Peyer's patch (tissue), 4 donors: Measurements from ENCODE around the gene KRTCAP2.
"Not testable (repeated sequence)": the region's sequence is repeated elsewhere in the genome, so short reads cannot be mapped to it uniquely, and the experiment has no call there.

Experiments used
- POLR2A ChIP-seq, 2 donors: fragments of 450-650 bp; IDR thresholded peaks; one replicate each; pipeline ENCODE4 v1.5.1; 2017; ENCODE audit warnings: antibody characterized with exemption in 2 of 2, mild to moderate bottlenecking in 2 of 2, moderate library complexity in 2 of 2
- TF ChIP-seq, protein P1 (sequence below), 6 experiments: fragments of 450-650 bp in 4 of 6; fragments of 200-600 bp in 2 of 6; sonication (generic) in 1 of 6; IDR thresholded peaks; one replicate each; pipeline ENCODE4 v1.5.1; 2017 to 2019; ENCODE audit warnings: antibody characterized with exemption in 6 of 6, mild to moderate bottlenecking in 3 of 6, moderate library complexity in 1 of 6

DNA sequence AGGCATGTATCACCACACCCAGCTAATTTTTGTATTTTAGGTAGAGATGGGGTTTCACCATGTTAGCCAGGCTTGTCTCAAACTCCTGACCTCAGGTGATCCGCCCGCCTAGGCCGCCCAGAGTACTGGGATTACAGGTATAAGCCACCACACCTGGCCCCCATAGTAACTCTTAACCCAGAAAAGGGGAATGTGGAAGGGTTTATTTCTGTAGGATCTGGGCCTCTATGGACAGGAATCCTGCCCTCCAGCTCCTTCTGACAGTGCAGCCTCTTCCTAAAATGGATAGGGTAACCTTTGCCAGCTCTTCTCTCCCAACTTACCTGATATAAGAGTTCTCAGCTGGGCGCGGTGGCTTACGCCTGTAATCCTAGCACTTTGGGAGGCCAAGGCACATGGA, 10.5 kb downstream of the KRTCAP2 start:
- TF ChIP-seq, protein P1, sequence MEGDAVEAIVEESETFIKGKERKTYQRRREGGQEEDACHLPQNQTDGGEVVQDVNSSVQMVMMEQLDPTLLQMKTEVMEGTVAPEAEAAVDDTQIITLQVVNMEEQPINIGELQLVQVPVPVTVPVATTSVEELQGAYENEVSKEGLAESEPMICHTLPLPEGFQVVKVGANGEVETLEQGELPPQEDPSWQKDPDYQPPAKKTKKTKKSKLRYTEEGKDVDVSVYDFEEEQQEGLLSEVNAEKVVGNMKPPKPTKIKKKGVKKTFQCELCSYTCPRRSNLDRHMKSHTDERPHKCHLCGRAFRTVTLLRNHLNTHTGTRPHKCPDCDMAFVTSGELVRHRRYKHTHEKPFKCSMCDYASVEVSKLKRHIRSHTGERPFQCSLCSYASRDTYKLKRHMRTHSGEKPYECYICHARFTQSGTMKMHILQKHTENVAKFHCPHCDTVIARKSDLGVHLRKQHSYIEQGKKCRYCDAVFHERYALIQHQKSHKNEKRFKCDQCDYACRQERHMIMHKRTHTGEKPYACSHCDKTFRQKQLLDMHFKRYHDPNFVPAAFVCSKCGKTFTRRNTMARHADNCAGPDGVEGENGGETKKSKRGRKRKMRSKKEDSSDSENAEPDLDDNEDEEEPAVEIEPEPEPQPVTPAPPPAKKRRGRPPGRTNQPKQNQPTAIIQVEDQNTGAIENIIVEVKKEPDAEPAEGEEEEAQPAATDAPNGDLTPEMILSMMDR (IDR thresholded peaks at IDR 0.05), result not testable (repeated sequence)
- not testable (repeated sequence) for TF ChIP-seq POLR2A (IDR thresholded peaks at IDR 0.05)
